ENCODE results near the gene ANKS6. TPM values are rescaled to one million over a fixed set of nuclear protein-coding genes. Genes with fewer than 3 reads are reported as not detected.

The ANKS6 gene
- total RNA-seq, 1 experiment from 2014 or later = 18.0 TPM

DNA sequence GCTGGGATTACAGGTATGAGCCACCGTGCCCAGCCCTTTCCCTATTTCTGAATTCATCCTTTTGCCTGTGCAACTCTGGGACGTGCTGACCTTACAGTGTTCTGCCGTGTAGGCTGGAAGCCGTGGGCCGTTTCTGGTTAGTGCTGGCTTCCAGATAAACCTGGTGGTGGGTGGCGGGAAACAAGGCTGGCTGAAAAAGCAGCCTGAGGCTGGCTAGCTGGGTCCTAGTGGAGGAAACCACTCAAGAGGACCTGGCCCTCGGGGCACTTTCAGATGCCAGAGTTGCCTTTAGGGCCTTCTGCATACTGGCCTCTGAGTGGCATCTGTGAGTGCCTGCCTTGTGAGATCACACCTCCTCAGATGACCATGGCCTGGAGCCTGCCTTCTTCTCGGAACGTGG, 38.0 kb upstream of the ANKS6 start:
- Histone ChIP-seq H2AFZ (ENCODE audit: low read length) (no peak overlapping the region), H3K4me3 (ENCODE audit: low read length) (no peak overlapping the region), H3K27ac (ENCODE audit: low read length) (no peak overlapping the region), H3K9me2 (replicated peaks; ENCODE audit: insufficient read depth, low read length) (no peaks in the 10 kb centered on the region), H3K9me3 (ENCODE audit: low read length) (no peaks in the 10 kb centered on the region), H4K20me1 (ENCODE audit: insufficient read depth, low read depth, low read length) (no peaks in the 10 kb centered on the region), H3K4me2 (ENCODE audit: low read depth, low read length, poor library complexity, severe bottlenecking) (no peak overlapping the region), H3K79me2 (ENCODE audit: low read length) (no peaks in the 10 kb centered on the region), H3K9ac (ENCODE audit: low read length) (no peak overlapping the region), H3K4me1 (ENCODE audit: low read length) (peaks cover 8% of the 10 kb centered on the region; the same call in 1 of the 2 replicates), H3K36me3 (ENCODE audit: insufficient read depth, low read length) (no peaks in the 10 kb centered on the region), H3K27me3 (ENCODE audit: low read length) (no peaks in the 10 kb centered on the region)
- no peak for DNase-seq

GRCh38 chr9:98833090-98833956, 37.0 kb upstream of the ANKS6 start:
- Histone ChIP-seq H3K27ac (ENCODE audit: low read length) (no peak overlapping the region), H3K9me3 (ENCODE audit: low read length) (no peaks in the 10 kb centered on the region), H4K20me1 (ENCODE audit: insufficient read depth, low read depth, low read length) (no peaks in the 10 kb centered on the region), H3K27me3 (ENCODE audit: low read length) (no peaks in the 10 kb centered on the region), H3K36me3 (ENCODE audit: insufficient read depth, low read length) (no peaks in the 10 kb centered on the region), H3K79me2 (ENCODE audit: low read length) (no peaks in the 10 kb centered on the region), H3K4me3 (ENCODE audit: low read length) (no peak overlapping the region), H3K4me2 (ENCODE audit: low read depth, low read length, poor library complexity, severe bottlenecking) (no peak overlapping the region), H3K4me1 (ENCODE audit: low read length) (peaks cover 5% of the 10 kb centered on the region; the same call in 1 of the 2 replicates), H3K9ac (ENCODE audit: low read length) (no peak overlapping the region), H3K9me2 (replicated peaks; ENCODE audit: insufficient read depth, low read length) (no peaks in the 10 kb centered on the region), H2AFZ (ENCODE audit: low read length) (no peak overlapping the region)
- DNase-seq = no peak

GRCh38 chr9:98832768-98833089, 36.4 kb upstream of the ANKS6 start:
- Histone ChIP-seq H3K4me2 (ENCODE audit: low read depth, low read length, poor library complexity, severe bottlenecking) (no peak overlapping the region), H3K36me3 (ENCODE audit: insufficient read depth, low read length) (no peaks in the 10 kb centered on the region), H3K9ac (ENCODE audit: low read length) (no peak overlapping the region), H3K9me3 (ENCODE audit: low read length) (no peaks in the 10 kb centered on the region), H3K79me2 (ENCODE audit: low read length) (no peaks in the 10 kb centered on the region), H3K27me3 (ENCODE audit: low read length) (no peaks in the 10 kb centered on the region), H3K4me3 (ENCODE audit: low read length) (no peak overlapping the region), H4K20me1 (ENCODE audit: insufficient read depth, low read depth, low read length) (no peaks in the 10 kb centered on the region), H3K4me1 (ENCODE audit: low read length) (0 out of 2 replicates have a peak, but pooled peaks cover 4% of the 10 kb centered on the region), H2AFZ (ENCODE audit: low read length) (no peak overlapping the region), H3K9me2 (replicated peaks; ENCODE audit: insufficient read depth, low read length) (no peaks in the 10 kb centered on the region), H3K27ac (ENCODE audit: low read length) (no peak overlapping the region)
- no peak for DNase-seq

DNA sequence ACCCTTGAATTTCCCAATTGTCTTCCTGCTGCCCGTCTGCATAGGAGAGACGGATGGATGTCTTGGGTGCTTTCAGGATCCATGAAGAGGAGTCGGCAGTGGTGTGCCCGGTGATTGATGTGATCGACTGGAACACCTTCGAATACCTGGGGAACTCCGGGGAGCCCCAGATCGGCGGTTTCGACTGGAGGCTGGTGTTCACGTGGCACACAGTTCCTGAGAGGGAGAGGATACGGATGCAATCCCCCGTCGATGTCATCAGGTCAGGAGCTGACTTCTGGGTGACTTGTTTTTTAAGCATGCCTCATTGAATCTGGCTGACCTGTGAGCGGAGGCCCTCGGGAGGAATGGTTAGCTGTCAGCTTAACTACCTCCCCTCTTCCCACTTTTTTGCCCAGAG, 35.3 kb upstream of the ANKS6 start:
- Histone ChIP-seq H3K9ac (ENCODE audit: low read length) (no peak overlapping the region), H3K27ac (ENCODE audit: low read length) (no peak overlapping the region), H3K4me3 (ENCODE audit: low read length) (no peak overlapping the region), H3K36me3 (ENCODE audit: insufficient read depth, low read length) (no peaks in the 10 kb centered on the region), H3K9me3 (ENCODE audit: low read length) (no peaks in the 10 kb centered on the region), H3K79me2 (ENCODE audit: low read length) (no peaks in the 10 kb centered on the region), H3K27me3 (ENCODE audit: low read length) (no peaks in the 10 kb centered on the region), H3K4me2 (ENCODE audit: low read depth, low read length, poor library complexity, severe bottlenecking) (no peak overlapping the region), H3K9me2 (replicated peaks; ENCODE audit: insufficient read depth, low read length) (no peaks in the 10 kb centered on the region), H3K4me1 (ENCODE audit: low read length) (0 out of 2 replicates have a peak, but pooled peaks cover 4% of the 10 kb centered on the region), H4K20me1 (ENCODE audit: insufficient read depth, low read depth, low read length) (no peaks in the 10 kb centered on the region), H2AFZ (ENCODE audit: low read length) (no peak overlapping the region)
- no peak for DNase-seq

DNA sequence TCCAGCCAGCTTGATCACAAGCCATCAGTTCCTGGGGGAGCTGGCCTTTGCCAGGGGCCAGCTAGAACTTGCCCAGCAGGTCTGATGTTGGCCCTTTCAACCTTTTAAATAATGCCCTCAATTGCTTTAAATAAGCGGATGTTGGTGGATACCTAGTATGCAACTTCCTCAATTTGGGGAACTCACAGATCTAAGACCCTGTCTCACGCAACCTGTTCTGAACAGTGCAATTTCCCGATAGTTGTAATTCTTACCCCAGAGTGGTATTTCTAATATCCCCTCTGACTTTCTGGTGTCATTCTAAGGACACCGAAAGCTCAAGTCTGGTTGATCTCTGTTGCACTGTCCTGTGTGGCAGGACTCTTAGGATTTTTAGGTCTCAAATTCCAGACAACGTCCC, 34.2 kb upstream of the ANKS6 start:
- Histone ChIP-seq H3K9me2 (replicated peaks; ENCODE audit: insufficient read depth, low read length) (no peaks in the 10 kb centered on the region), H3K9me3 (ENCODE audit: low read length) (no peaks in the 10 kb centered on the region), H3K36me3 (ENCODE audit: insufficient read depth, low read length) (no peaks in the 10 kb centered on the region), H3K9ac (ENCODE audit: low read length) (no peak overlapping the region), H3K27ac (ENCODE audit: low read length) (no peak overlapping the region), H3K4me3 (ENCODE audit: low read length) (no peak overlapping the region), H3K27me3 (ENCODE audit: low read length) (no peaks in the 10 kb centered on the region), H3K4me2 (ENCODE audit: low read depth, low read length, poor library complexity, severe bottlenecking) (no peak overlapping the region), H3K79me2 (ENCODE audit: low read length) (no peaks in the 10 kb centered on the region), H2AFZ (ENCODE audit: low read length) (no peak overlapping the region), H4K20me1 (ENCODE audit: insufficient read depth, low read depth, low read length) (no peaks in the 10 kb centered on the region), H3K4me1 (ENCODE audit: low read length) (0 out of 2 replicates have a peak, but pooled peaks cover 4% of the 10 kb centered on the region)
- no peak for DNase-seq

GRCh38 chr9:98829766-98830165, 33.4 kb upstream of the ANKS6 start:
- no peak overlapping the region for H3K4me3 ChIP-seq (ENCODE audit: low read length)

DNA sequence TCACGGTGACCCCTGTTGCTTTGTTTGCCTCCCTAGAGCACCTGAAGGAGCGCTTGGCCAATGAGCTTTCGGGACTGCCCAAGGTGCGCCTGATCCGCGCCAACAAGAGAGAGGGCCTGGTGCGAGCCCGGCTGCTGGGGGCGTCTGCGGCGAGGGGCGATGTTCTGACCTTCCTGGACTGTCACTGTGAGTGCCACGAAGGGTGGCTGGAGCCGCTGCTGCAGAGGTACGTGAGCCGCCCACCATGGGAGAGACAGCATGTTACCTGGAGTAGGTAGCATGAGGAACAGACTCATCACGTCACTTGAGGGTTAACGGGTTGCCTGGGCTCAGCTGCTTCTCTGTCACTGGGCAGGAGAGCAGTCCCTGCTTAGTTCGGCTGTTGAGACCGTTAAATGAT, 30.4 kb upstream of the ANKS6 start:
- no peak overlapping the region for H3K4me3 ChIP-seq (ENCODE audit: low read length)
- H3K4me1 ChIP-seq (ENCODE audit: low read length) = no peaks in the 10 kb centered on the region
- H3K79me2 ChIP-seq (ENCODE audit: low read length) = no peaks in the 10 kb centered on the region
- no peak overlapping the region for H3K4me2 ChIP-seq (ENCODE audit: low read depth, low read length, poor library complexity, severe bottlenecking)
- H2AFZ ChIP-seq (ENCODE audit: low read length) = no peak overlapping the region
- no peak overlapping the region for H3K27ac ChIP-seq (ENCODE audit: low read length)
- no peaks in the 10 kb centered on the region for H3K9me3 ChIP-seq (ENCODE audit: low read length)
- no peaks in the 10 kb centered on the region for H3K36me3 ChIP-seq (ENCODE audit: insufficient read depth, low read length)
- DNase-seq = no peak
- no peaks in the 10 kb centered on the region for H4K20me1 ChIP-seq (ENCODE audit: insufficient read depth, low read depth, low read length)
- H3K9ac ChIP-seq (ENCODE audit: low read length) = no peak overlapping the region
- H3K27me3 ChIP-seq (ENCODE audit: low read length) = no peaks in the 10 kb centered on the region
- no peaks in the 10 kb centered on the region for H3K9me2 ChIP-seq (replicated peaks; ENCODE audit: insufficient read depth, low read length)

More at GRCh38 chr9:98829766-98830165, 33.4 kb upstream of the ANKS6 start:
- no peak for DNase-seq
- Histone ChIP-seq H3K4me1 (ENCODE audit: low read length) (no peaks in the 10 kb centered on the region), H3K36me3 (ENCODE audit: insufficient read depth, low read length) (no peaks in the 10 kb centered on the region), H3K9me3 (ENCODE audit: low read length) (no peaks in the 10 kb centered on the region), H3K9ac (ENCODE audit: low read length) (no peak overlapping the region), H4K20me1 (ENCODE audit: insufficient read depth, low read depth, low read length) (no peaks in the 10 kb centered on the region), H3K9me2 (replicated peaks; ENCODE audit: insufficient read depth, low read length) (no peaks in the 10 kb centered on the region), H3K27me3 (ENCODE audit: low read length) (no peaks in the 10 kb centered on the region), H3K4me2 (ENCODE audit: low read depth, low read length, poor library complexity, severe bottlenecking) (no peak overlapping the region), H2AFZ (ENCODE audit: low read length) (no peak overlapping the region), H3K79me2 (ENCODE audit: low read length) (no peaks in the 10 kb centered on the region), H3K27ac (ENCODE audit: low read length) (no peak overlapping the region)

DNA sequence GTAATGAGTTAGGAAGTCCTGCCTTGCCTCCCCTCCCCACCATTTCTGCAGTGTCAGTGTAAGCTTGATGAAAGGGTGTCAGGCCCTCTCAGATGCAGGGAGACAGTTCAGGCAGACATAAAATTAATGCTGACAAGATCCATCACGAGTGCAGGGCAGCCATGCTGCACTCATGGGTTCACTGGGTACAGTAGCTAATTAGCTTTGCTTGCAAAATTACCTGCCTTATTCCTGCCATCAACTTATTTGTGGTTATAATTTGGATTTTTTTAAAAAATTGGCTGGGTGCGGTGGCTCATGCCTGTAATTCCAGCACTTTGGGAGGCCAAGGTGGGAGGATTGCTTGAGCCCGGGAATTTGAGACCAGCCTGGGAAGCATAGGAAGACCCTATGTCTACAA, 29.1 kb upstream of the ANKS6 start:
- Histone ChIP-seq H3K9me2 (replicated peaks; ENCODE audit: insufficient read depth, low read length) (no peaks in the 10 kb centered on the region), H3K79me2 (ENCODE audit: low read length) (no peaks in the 10 kb centered on the region), H3K4me2 (ENCODE audit: low read depth, low read length, poor library complexity, severe bottlenecking) (no peak overlapping the region), H3K36me3 (ENCODE audit: insufficient read depth, low read length) (no peaks in the 10 kb centered on the region), H2AFZ (ENCODE audit: low read length) (no peak overlapping the region), H3K4me1 (ENCODE audit: low read length) (no peaks in the 10 kb centered on the region), H3K9ac (ENCODE audit: low read length) (no peak overlapping the region), H3K4me3 (ENCODE audit: low read length) (no peak overlapping the region), H3K9me3 (ENCODE audit: low read length) (no peaks in the 10 kb centered on the region), H4K20me1 (ENCODE audit: insufficient read depth, low read depth, low read length) (no peaks in the 10 kb centered on the region), H3K27me3 (ENCODE audit: low read length) (no peaks in the 10 kb centered on the region), H3K27ac (ENCODE audit: low read length) (no peak overlapping the region)
- DNase-seq = no peak
